GM12873 (cell line): ENCODE results near the gene RBM18.

Experiments
- TF ChIP-seq, protein P1 (sequence below): IDR thresholded peaks from 2 replicates; pipeline ENCODE4 v1.5.1; 2012; ENCODE audit warnings: low read depth, mild to moderate bottlenecking, moderate library complexity, low read length, control low read depth; ENCODE audit not compliant: insufficient read depth; ENCODE audit errors: missing control alignments

RBM18 gene

DNA sequence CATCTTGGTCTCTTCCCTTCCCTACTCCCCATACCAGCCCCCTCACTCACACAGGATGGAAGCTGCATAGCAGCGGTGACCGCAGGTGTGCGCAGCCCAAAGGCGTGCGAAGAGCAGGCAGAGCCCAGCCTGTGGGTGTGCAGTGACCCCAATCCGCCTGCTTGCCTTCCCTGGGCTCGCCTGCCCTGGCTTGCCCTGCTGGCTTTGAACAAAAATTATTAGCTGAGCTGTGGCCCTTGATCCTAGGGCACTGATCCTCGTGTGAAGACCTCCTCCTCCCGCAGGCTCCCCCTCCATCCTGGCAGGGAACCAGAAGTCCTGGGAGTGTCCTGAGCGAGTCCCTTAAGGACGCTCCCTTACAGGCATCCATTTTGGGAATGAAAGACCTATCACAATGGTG, 73.1 kb downstream of the RBM18 start:
- TF ChIP-seq, protein P1, sequence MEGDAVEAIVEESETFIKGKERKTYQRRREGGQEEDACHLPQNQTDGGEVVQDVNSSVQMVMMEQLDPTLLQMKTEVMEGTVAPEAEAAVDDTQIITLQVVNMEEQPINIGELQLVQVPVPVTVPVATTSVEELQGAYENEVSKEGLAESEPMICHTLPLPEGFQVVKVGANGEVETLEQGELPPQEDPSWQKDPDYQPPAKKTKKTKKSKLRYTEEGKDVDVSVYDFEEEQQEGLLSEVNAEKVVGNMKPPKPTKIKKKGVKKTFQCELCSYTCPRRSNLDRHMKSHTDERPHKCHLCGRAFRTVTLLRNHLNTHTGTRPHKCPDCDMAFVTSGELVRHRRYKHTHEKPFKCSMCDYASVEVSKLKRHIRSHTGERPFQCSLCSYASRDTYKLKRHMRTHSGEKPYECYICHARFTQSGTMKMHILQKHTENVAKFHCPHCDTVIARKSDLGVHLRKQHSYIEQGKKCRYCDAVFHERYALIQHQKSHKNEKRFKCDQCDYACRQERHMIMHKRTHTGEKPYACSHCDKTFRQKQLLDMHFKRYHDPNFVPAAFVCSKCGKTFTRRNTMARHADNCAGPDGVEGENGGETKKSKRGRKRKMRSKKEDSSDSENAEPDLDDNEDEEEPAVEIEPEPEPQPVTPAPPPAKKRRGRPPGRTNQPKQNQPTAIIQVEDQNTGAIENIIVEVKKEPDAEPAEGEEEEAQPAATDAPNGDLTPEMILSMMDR = no peak

DNA sequence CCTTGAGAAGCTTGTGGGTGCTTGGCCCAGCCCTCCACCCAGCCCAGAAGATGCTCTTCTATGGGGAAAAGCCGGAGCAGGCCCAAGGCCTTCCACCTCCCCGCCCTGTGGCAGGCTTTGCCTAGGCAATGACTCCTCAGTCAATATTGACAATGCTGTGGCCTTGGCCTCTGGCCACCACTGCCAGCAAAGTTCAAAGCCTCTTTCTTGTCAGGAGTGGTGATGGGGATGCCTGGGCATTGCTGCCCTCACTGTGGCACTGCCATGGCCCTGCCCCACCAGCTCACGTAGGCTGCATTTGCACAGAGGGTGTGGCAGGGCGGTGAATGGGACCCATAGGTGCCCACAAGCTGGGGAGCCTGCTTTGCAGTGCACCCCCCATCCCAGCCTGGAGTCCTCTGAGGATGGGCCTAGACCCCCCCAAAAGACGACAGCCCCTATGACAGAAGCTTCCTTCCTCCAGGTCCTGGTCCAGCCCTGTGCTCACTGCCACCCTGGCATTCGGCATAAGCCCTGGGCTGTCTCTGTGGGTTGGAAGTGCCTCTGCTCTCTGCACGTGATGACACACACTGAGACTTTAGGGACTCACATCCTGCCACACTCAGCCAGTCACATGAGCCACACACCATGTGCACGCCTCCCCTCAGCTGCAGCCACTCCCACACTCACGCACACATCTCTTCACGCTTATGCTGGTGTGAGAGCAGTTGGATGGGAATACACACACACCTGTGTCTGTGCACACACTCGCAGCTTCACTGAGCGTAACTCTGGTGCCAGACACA, 73.9 kb downstream of the RBM18 start:
- TF ChIP-seq, protein P1 = no peak

DNA sequence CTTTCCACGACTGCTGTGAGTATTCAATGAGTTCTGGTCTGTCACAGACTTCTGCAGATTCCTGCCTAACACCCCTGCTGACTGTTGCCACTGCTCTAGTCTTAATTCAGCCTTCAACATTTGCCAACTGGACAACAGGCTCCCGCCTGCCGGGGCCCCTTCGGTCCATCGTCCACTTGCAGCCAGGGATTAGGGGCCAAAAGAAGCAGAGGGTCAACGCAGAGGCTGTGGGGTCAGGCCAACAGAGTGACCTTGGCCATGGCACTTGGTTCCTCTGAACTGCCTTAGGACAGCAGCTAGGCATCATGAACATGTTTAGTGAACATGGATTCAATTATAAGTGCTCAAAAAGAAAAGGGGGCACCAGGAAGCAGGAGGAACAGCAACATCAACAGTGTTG, 76.3 kb downstream of the RBM18 start:
- TF ChIP-seq, protein P1 = no peak
